Testis (tissue), 3 donors: ENCODE measurements around the gene AGXT2. TPM values are rescaled to one million over a fixed set of nuclear protein-coding genes. Genes with fewer than 3 reads are reported as not detected.

Source experiments
- DNase-seq: peaks from one replicate; pipeline ENCODE4 v3.0.0-alpha.2; 2019
- H3K27ac ChIP-seq, 2 donors: fragments of 200-600 bp; sonication (generic); one replicate each; pipeline ENCODE4 v1.5.1; 2019
- H3K27me3 ChIP-seq: fragments of 200-600 bp; sonication (generic); one replicate; pipeline ENCODE4 v1.5.1; 2019
- H3K36me3 ChIP-seq: fragments of 200-600 bp; sonication (generic); one replicate; pipeline ENCODE4 v1.5.1; 2017; ENCODE audit warnings: low read depth; ENCODE audit errors: missing control alignments
- H3K4me1 ChIP-seq: fragments of 200-600 bp; sonication (generic); one replicate; pipeline ENCODE4 v1.5.1; 2019
- H3K4me3 ChIP-seq, 2 donors: fragments of 200-600 bp; sonication (generic); one replicate each; pipeline ENCODE4 v1.5.1; 2017 to 2019
- H3K9me3 ChIP-seq: fragments of 200-600 bp; sonication (generic); one replicate; pipeline ENCODE4 v1.5.1; 2017
- POLR2A ChIP-seq: fragments of 450-650 bp; IDR thresholded peaks from one replicate; pipeline ENCODE4 v1.6.1; 2017; ENCODE audit warnings: antibody characterized with exemption, mild to moderate bottlenecking, moderate library complexity
- WGBS, 2 donors: methylation state at CpG; one replicate each; pipeline ENCODE4 v1.1.5; 2018; 5-methylcytosine and 5-hydroxymethylcytosine counted together
- intact Hi-C: fragments of 100-400 bp; cut with DNase I; formaldehyde crosslinking; loops from one replicate; pipeline ENCODE4 v1.15.1; 2023; ENCODE audit warnings: low total_unique reads
- polyA plus RNA-seq: library from polyadenylated mRNA; stranded (reverse); fragments of 350-450 nt; fragmentation: Illumina TruSeq; extraction: RNeasy Lipid Tissue Mini Kit (QIAGEN cat#74804); gene quantifications from one replicate; pipeline ENCODE4 v1.2.3, GENCODE V29; 2014; ENCODE audit warnings: low read depth, low replicate concordance; ENCODE audit not compliant: insufficient read depth
- total RNA-seq, 2 donors: library from RNA; depleted of rRNA; stranded (reverse); fragments of >200 nt; gene quantifications; one replicate each; pipeline ENCODE4 v1.2.3, GENCODE V29; 2016
- TF ChIP-seq, protein P1 (sequence below), 3 experiments: fragments of 450-650 bp in 2 of 3; fragments of 200-600 bp in 1 of 3; sonication (generic) in 1 of 3; IDR thresholded peaks; one replicate each; pipeline ENCODE4 v1.5.1; 2016 to 2019; ENCODE audit warnings: antibody characterized with exemption in 3 of 3, mild to moderate bottlenecking in 2 of 3, moderate library complexity in 1 of 3

AGXT2 gene
- total and polyA plus RNA-seq, 3 donors from 2014 or later = 0.25 TPM; not detected in 2

DNA sequence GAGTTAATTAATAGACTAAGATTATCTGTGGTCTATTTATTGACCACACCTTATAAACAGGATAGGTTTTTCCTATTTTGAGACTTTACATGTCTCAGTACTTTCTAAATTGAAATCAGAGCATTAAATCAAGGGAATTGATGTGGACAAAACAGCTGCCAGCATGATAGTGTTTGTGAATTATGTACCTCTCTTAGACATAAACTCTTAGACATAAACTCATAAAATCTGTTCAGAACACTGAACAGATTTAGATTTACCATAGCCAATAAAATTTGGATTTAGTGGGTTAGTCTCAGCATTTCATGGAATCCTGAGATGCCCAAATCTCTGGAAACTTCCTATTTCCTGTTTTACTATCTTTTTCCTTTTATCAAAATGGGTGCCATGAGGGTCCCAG, 11.5 kb upstream of the AGXT2 start:
- DNase-seq = no peak
- no peaks in the 10 kb centered on the region for H3K4me1 ChIP-seq
- no peaks in the 10 kb centered on the region for H3K36me3 ChIP-seq
- H3K4me3 ChIP-seq = no peak overlapping the region
- no peaks in the 10 kb centered on the region for H3K9me3 ChIP-seq
- intact Hi-C loops = no loop called here
- no peak overlapping the region for H3K27ac ChIP-seq
- TF ChIP-seq POLR2A = no peak
- TF ChIP-seq, protein P1, sequence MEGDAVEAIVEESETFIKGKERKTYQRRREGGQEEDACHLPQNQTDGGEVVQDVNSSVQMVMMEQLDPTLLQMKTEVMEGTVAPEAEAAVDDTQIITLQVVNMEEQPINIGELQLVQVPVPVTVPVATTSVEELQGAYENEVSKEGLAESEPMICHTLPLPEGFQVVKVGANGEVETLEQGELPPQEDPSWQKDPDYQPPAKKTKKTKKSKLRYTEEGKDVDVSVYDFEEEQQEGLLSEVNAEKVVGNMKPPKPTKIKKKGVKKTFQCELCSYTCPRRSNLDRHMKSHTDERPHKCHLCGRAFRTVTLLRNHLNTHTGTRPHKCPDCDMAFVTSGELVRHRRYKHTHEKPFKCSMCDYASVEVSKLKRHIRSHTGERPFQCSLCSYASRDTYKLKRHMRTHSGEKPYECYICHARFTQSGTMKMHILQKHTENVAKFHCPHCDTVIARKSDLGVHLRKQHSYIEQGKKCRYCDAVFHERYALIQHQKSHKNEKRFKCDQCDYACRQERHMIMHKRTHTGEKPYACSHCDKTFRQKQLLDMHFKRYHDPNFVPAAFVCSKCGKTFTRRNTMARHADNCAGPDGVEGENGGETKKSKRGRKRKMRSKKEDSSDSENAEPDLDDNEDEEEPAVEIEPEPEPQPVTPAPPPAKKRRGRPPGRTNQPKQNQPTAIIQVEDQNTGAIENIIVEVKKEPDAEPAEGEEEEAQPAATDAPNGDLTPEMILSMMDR (IDR thresholded peaks at IDR 0.05) = no peak
- no peaks in the 10 kb centered on the region for H3K27me3 ChIP-seq

DNA sequence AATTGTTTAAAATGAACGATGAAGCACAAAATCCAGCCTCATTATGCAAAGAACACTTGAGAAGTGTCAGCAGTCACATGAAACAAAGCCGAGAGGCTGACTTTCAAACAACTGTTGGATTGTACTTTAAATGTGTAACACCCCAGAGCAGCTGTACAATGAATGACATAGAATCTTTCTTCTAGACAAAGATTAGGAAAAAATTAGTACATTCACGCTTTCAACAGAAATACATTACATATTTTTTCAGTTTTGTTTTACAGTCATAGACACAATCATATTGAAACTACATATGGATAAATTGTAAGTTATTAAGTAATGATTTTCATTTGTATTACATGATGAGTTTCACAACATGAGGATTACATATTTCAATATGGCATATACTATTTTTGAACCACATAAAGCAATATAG, 10.6 kb upstream of the AGXT2 start:
- Histone ChIP-seq H3K4me3 (no peak overlapping the region), H3K36me3 (no peaks in the 10 kb centered on the region), H3K27me3 (no peaks in the 10 kb centered on the region), H3K4me1 (no peaks in the 10 kb centered on the region), H3K27ac (no peak overlapping the region), H3K9me3 (no peaks in the 10 kb centered on the region)
- WGBS, 2 donors = 87 to 88% methylated on average over 3 of the region's 3 CpGs
- no peak for TF ChIP-seq POLR2A
- TF ChIP-seq, protein P1 (IDR thresholded peaks at IDR 0.05) = no peak
- no peak for DNase-seq
- intact Hi-C loops = no loop called here

DNA sequence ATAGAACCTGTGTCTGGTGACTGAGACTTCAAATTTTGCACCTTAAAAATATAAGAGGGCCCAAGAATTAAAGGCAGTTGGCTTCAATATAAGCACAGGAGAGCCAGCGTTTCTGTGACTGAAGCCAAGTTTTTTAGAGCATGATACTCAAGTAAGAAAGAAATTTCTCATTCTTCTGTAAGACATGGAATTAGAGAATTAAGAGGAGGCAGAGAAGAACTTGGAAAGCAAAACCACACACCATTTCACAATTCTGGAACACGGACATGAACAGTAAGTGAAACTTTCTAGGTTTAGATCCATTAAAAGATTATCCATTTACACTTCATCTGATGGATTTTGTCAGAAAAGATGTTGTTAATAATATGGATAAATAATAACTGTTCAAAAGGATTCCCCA, 8.9 kb upstream of the AGXT2 start:
- no peak for DNase-seq
- intact Hi-C loops = no loop called here
- no peaks in the 10 kb centered on the region for H3K36me3 ChIP-seq
- no peaks in the 10 kb centered on the region for H3K9me3 ChIP-seq
- TF ChIP-seq POLR2A = no peak
- TF ChIP-seq, protein P1 (IDR thresholded peaks at IDR 0.05) = no peak
- no peak overlapping the region for H3K27ac ChIP-seq
- no peak overlapping the region for H3K4me3 ChIP-seq
- no peaks in the 10 kb centered on the region for H3K4me1 ChIP-seq
- no peaks in the 10 kb centered on the region for H3K27me3 ChIP-seq
- WGBS, 2 donors = 48 to 70% methylated on average over 2 of the region's 2 CpGs

DNA sequence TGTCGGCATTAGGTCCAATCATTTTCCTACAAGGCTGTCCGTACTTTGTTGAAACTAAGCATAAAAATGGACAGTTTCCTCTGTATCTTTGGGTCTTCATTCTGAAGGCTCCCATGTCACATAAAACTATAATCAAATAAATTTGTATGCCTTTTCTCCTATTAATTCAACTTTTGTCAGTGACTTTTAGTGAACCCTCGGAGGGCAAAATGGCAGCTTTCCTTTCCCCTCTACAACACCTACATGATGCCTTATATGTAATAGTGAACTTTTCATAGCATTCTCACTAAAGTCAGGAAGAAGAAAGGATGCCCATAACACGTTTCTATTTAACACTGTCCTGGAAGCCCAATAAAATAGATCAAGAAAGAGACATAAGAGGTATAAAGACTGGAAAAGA, 5.1 kb upstream of the AGXT2 start:
- no peaks in the 10 kb centered on the region for H3K9me3 ChIP-seq
- intact Hi-C loops = no loop called here
- no peak overlapping the region for H3K27ac ChIP-seq
- WGBS, 2 donors = 89 to 91% methylated on average over 4 of the region's 4 CpGs
- no peaks in the 10 kb centered on the region for H3K4me1 ChIP-seq
- no peak overlapping the region for H3K4me3 ChIP-seq
- no peak for DNase-seq
- H3K27me3 ChIP-seq = no peaks in the 10 kb centered on the region
- TF ChIP-seq, protein P1 (IDR thresholded peaks at IDR 0.05) = no peak
- TF ChIP-seq POLR2A = no peak
- no peaks in the 10 kb centered on the region for H3K36me3 ChIP-seq

DNA sequence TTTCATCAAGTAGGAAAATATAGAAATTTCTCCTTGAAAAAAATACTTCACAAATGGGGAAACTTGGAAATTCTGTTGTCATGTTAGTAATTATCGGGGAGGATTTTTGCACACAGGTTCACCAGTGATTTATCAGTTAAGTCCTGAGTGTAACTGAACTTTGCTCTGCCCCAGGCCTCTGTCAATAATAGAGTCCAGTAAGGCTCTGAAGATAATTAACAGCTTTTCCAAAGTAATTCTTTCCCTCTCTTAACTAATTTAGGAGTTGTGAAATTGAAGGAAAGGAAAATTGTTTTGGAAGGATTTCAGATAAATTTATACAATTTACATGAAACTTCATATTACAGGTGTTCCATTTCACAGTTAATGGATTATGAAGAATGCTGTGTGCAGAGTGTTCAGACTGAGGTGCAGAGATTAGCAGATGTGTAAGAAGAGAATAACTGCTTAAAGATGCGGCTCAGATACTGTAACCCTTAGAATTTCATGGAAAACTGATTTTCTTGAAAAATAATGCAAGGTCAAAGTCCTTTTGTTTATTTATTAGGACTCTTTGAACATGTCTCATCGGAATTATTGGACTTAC, 2.9 kb upstream of the AGXT2 start:
- WGBS, 2 donors = 83 to 87% methylated on average over 3 of the region's 3 CpGs
- DNase-seq = no peak
- no peaks in the 10 kb centered on the region for H3K9me3 ChIP-seq
- H3K4me1 ChIP-seq = no peaks in the 10 kb centered on the region
- H3K4me3 ChIP-seq = no peak overlapping the region
- intact Hi-C loops = no loop called here
- H3K27me3 ChIP-seq = no peaks in the 10 kb centered on the region
- no peak overlapping the region for H3K27ac ChIP-seq
- TF ChIP-seq, protein P1 (IDR thresholded peaks at IDR 0.05) = no peak
- TF ChIP-seq POLR2A = no peak
- no peaks in the 10 kb centered on the region for H3K36me3 ChIP-seq
